GM18508 (cell line): ENCODE measurements around the gene POLD2.

ENCODE experiments used
- ATAC-seq: cut with Tn5 transposase; IDR thresholded peaks from one replicate; pipeline ENCODE4 v1.9.1; 2021; ENCODE audit warnings: moderate number of reproducible peaks; ENCODE audit not compliant: insufficient read depth, unreplicated experiment

Gene POLD2

DNA sequence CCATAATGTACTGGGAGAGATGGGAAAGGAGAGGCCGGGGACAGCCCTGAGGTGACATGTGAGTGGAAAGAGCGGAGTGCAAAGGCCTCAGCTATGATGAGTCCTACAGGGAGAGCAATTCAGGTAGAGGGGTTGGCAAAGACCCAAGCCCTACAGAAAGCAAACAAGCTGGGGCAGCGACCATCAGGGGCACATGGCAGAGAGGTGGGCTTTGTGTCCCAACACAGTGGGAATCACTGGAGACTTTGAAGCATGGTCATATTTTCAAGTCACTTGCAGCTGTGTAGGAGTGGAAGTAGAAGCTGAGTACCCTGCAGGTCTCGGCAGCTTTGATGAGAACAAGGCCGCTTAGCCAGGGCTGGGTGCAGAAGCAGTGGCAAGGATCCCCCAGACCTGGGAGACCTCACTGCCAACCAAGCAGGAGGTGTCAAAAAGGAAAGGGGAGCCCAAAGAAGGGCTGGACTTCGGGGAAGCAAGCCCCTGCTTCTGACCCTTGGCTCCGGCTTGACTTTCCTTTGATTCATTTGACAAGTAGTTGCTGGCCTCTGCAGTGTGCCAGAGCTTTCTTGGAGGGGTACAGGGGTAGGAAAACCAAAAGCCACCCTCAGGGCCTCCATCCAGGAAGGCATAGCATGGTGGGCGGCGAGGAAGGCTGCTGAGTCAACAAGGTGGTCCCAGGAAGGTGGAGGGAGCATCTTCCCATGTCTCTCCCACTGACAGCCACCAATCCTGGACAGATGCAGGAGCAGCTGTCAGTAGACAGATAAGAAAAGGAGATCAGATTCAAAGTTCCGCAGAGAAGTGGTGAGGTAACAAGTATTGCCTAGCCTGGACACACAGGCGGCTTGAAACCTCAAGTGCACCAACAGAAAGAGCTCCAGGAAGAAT lies 56.0 kb downstream of the POLD2 start:
- no peak for ATAC-seq

GRCh38 chr7:44066494-44067063 lies 56.8 kb downstream of the POLD2 start:
- no peak for ATAC-seq

DNA sequence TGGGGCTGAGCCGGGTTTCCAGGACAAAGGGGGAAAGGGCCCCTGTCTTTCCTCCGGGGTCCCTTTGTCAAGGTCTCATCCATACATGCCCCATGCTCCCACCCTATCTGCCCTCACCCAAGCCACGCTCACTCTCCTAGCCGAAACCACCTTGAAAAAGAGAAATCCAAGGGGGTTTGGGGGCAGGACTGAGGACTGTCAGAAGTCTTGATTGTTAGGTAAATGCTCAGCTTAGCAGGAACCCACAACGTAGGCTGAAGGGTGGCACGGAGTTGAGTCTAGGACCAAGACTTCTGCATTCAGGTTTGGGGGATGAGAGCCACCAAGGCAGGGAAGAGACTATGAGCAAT lies 57.3 kb downstream of the POLD2 start:
- ATAC-seq: no peak

- no peak for ATAC-seq
These were observed 57.8 kb downstream of the POLD2 start, which contains the start of gene PGAM2 for GRCh38 chr7:44065431-44066110. Gene PGAM2, minus strand, starts transcription at chr7:44065567. Its CDS starts 38 bp downstream, at chr7:44065529.

- no peak for ATAC-seq
These were observed 58.4 kb downstream of the POLD2 start for GRCh38 chr7:44064791-44065430.
